Measurements from ENCODE around the gene NCF2. TPM values are rescaled to one million over a fixed set of nuclear protein-coding genes. Genes with fewer than 3 reads are reported as not detected.
"Not testable (repeated sequence)": the region's sequence is repeated elsewhere in the genome, so short reads cannot be mapped to it uniquely, and the experiment has no call there.

The NCF2 gene
- total RNA-seq, 1 donor from 2014 or later = 9.8 TPM

DNA sequence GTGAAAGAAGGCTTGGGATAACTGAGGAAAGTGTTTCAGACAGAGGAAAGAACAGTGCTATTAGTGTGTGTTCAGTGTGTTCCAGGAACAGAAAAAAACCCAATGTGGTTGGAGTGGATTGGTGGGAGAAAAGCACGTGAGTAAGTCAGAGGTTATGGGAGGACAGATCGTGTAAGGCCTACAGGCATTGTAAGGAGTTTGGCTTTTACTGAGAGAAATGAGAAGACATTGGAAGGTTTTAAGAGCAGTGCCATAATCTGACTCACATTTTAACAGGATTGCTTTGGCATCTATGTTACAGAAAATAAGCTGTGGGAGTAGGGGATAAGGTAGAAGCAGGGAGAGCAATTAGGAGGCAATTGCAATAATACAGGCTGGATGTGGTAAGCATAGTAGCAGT is 40.5 kb upstream of the NCF2 start:
- no peak for TF ChIP-seq CTCF (IDR thresholded peaks at IDR 0.05)
- peak overlapping the region; percentile 46 to 68 for H3K27ac ChIP-seq
- no peaks in the 10 kb centered on the region for H3K9me3 ChIP-seq
- H3K27me3 ChIP-seq = no peaks in the 10 kb centered on the region
- peaks cover 11 to 42% of the 10 kb centered on the region in 2 donors for H3K4me1 ChIP-seq
- intact Hi-C loops (cut with DNase I) = loop anchor here (10.0 kb wide), 5 partner anchors 316 to 1124 kb away; partner anchors contain the start of genes C1orf21, EDEM3 and LAMC1
- H3K4me3 ChIP-seq = peak overlapping the region in 1 of 2 donors; percentile 97
- H3K36me3 ChIP-seq = peaks cover 26 to 40% of the 10 kb centered on the region in 2 donors
- DNase-seq (ENCODE audit: low spot score in 2 of 2) = no peak

GRCh38 chr1:183628537-183628936 is 38.3 kb upstream of the NCF2 start:
- DNase-seq (ENCODE audit: low spot score in 2 of 2) = no peak
- TF ChIP-seq CTCF (IDR thresholded peaks at IDR 0.05) = no peak
- peak overlapping the region in 1 of 2 donors; percentile 13 for H3K4me3 ChIP-seq
- intact Hi-C loops (cut with DNase I) = no loop called here
- H3K27ac ChIP-seq = peak overlapping the region; percentile 14 to 46
- H3K4me1 ChIP-seq = peaks cover 16 to 52% of the 10 kb centered on the region in 2 donors
- no peaks in the 10 kb centered on the region for H3K27me3 ChIP-seq
- H3K36me3 ChIP-seq = peaks cover 28 to 52% of the 10 kb centered on the region in 2 donors
- no peaks in the 10 kb centered on the region for H3K9me3 ChIP-seq

DNA sequence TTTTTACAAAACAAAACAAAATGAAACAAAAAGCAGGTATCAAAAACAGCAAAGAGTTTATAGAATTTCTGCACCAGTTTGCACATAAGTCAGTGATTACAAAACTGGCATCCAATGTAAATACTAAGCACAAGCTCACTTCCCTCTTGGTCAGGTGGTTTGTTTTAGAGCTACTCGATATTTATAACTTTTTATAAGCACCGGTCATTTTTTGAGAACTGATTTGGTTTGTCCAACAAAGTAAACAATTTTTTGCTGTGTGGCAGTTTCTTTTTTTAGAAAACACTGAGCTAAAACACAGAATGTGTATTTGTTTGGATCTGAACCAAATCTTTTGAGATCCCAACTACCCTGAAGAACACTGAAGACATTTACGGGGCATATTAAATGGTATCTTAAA is 36.0 kb upstream of the NCF2 start:
- intact Hi-C loops (cut with DNase I); DNase-seq (ENCODE audit: low spot score in 2 of 2); H3K9me3 ChIP-seq; H3K27me3 ChIP-seq: not testable (repeated sequence)
- Histone ChIP-seq H3K36me3 (peaks cover 31 to 49% of the 10 kb centered on the region in 2 donors), H3K27ac (peak overlapping the region; percentile 56 to 76), H3K4me3 (peak overlapping the region in 1 of 2 donors; percentile 21), H3K4me1 (peaks cover 20 to 58% of the 10 kb centered on the region in 2 donors)

- TF ChIP-seq CTCF (IDR thresholded peaks at IDR 0.05) = peak; percentile 30 to 66 (median 57)
- Histone ChIP-seq H3K36me3 (peaks cover 7 to 22% of the 10 kb centered on the region in 2 donors), H3K4me3 (no peak overlapping the region), H3K9me3 (no peaks in the 10 kb centered on the region), H3K27me3 (no peaks in the 10 kb centered on the region), H3K27ac (peak overlapping the region; percentile 39 to 53), H3K4me1 (peaks cover 15 to 34% of the 10 kb centered on the region in 2 donors)
- DNase-seq (ENCODE audit: low spot score in 2 of 2) = no peak
- intact Hi-C loops (cut with DNase I) = loop anchor here (5.0 kb wide), 2 partner anchors 41 to 76 kb away; no protein-coding TSS in a partner anchor
Observed at GRCh38 chr1:183622884-183623785, 32.9 kb upstream of the NCF2 start.

- Histone ChIP-seq H3K4me3 (no peak overlapping the region), H3K36me3 (peaks cover 5 to 14% of the 10 kb centered on the region in 2 donors), H3K9me3 (no peaks in the 10 kb centered on the region), H3K4me1 (peaks cover 15 to 31% of the 10 kb centered on the region in 2 donors), H3K27ac (peak overlapping the region; percentile 39), H3K27me3 (no peaks in the 10 kb centered on the region)
- intact Hi-C loops (cut with DNase I) = loop anchor here (5.0 kb wide), 2 partner anchors 40 to 75 kb away; no protein-coding TSS in a partner anchor
- TF ChIP-seq CTCF (IDR thresholded peaks at IDR 0.05) = no peak
- DNase-seq (ENCODE audit: low spot score in 2 of 2) = no peak
Observed at GRCh38 chr1:183622013-183622412, 31.8 kb upstream of the NCF2 start.

DNA sequence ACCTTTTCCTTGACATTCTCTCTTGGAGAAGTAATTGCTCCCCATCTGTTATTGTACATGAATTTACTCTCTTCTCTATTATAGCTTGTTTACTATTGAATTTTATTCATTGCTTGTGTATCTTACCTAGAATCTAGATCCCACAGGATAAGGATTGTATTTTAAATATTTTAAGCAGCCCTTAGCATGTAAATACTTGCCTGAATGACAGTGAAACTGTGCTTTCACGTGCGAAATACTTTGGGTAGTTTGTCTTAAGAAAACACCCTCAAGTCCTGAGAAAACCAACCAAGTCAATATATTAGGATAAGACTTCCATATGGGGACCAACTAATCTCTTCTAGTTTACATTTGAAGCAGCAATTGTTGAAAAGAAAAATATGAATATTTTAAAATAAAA is 30.1 kb upstream of the NCF2 start:
- H3K4me3 ChIP-seq = no peak overlapping the region
- no peak for TF ChIP-seq CTCF (IDR thresholded peaks at IDR 0.05)
- no peaks in the 10 kb centered on the region for H3K9me3 ChIP-seq
- peaks cover 5 to 14% of the 10 kb centered on the region in 2 donors for H3K4me1 ChIP-seq
- no peak overlapping the region for H3K27ac ChIP-seq
- H3K27me3 ChIP-seq = no peaks in the 10 kb centered on the region
- H3K36me3 ChIP-seq = peaks cover 5 to 8% of the 10 kb centered on the region in 2 donors
- DNase-seq (ENCODE audit: low spot score in 2 of 2) = no peak
- intact Hi-C loops (cut with DNase I) = loop anchor here (5.0 kb wide), 2 partner anchors 38 to 73 kb away; no protein-coding TSS in a partner anchor

Measured in ascending aorta (tissue), 2 donors.